GM19240 (cell line): Measurements from ENCODE around the gene ENSA.
"Not testable (repeated sequence)": the region's sequence is repeated elsewhere in the genome, so short reads cannot be mapped to it uniquely, and the experiment has no call there.

ENCODE experiments used
- DNase-seq: peaks from one replicate; pipeline ENCODE4 v3.0.0; 2011; ENCODE audit warnings: low spot score; ENCODE audit not compliant: insufficient read length

The ENSA gene

GRCh38 chr1:150622303-150622975, 7.0 kb downstream of the ENSA start:
- DNase-seq: no peak

DNA sequence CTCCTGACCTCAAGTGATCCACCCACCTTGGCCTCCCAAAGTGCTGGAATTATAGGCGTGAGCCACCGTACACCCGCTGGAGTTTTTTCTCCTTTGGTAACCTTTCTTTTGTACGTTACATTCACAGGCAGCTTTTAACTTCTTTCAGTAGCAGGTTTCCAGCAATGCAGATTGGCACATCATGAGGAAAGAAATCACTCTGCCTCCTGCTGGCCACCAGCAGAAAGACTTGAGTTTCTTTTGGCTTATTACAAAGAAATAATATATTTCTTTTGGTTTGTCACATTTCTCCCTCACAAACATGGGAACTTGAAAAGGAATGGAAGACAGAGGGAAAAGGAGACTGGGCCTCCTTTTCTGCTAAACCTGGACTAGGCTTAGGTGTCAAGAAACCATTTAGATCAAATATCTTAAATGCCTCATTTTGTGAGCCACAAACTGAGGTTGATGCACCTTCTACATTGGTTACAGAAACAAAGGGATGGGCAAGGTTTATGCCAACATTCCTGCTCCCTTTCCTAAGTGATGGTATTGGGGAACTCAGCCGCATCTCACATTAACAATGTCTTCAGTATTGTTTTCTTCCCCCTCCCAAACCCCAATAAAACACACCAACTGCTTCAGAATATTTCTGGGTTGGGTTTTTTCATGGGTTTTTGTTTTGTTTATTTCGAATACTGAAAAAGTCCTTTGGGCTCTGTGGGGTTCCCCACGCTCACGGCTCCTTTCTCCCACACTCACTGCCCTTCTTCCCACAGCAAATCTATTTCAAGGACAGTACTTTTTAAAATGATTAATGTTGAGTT, 7.7 kb downstream of the ENSA start:
- DNase-seq: no peak

- DNase-seq: no peak
These were observed 8.5 kb downstream of the ENSA start for GRCh38 chr1:150620919-150621318.

- DNase-seq: no peak
These were observed 9.6 kb downstream of the ENSA start for GRCh38 chr1:150619576-150620509.

DNA sequence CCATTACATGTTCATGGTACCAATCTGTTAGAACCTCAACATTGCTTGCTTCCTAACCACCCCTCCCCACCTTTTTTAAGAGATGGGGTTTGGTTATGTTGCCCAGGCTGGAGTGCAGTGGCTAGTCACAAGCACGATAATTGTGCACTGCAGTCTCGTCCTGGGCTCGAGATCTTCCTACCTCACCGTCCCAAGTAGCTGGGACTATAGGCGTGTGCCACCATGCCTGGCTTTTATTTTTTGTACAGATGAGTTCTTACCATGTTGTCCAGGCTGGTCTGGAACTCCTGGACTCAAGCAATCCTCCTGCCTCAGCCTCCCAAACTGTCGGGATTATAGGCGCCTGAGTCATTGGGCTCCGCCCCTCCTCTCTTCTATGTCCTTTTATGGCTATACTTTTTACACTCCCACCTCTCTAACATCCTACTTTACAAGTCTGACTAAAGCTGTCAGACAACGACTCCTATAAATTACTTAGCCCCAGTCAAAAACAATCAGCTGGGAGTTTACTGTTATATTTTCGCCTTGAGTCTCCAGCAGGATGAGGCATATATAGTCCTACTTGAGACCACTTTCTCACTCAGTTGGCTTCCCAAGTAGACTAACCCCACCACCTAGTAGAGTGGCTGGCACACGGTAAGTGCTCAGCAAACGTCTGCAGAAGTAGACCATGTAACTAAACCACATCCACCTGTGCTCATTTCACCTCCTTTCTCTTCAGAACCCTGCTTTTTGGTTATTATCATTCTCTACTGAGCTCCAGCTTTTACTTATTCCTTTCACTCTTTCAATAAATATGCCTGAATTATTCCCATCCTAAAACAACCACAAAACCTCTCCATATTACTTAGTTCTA, 13.8 kb downstream of the ENSA start:
- DNase-seq: no peak

DNA sequence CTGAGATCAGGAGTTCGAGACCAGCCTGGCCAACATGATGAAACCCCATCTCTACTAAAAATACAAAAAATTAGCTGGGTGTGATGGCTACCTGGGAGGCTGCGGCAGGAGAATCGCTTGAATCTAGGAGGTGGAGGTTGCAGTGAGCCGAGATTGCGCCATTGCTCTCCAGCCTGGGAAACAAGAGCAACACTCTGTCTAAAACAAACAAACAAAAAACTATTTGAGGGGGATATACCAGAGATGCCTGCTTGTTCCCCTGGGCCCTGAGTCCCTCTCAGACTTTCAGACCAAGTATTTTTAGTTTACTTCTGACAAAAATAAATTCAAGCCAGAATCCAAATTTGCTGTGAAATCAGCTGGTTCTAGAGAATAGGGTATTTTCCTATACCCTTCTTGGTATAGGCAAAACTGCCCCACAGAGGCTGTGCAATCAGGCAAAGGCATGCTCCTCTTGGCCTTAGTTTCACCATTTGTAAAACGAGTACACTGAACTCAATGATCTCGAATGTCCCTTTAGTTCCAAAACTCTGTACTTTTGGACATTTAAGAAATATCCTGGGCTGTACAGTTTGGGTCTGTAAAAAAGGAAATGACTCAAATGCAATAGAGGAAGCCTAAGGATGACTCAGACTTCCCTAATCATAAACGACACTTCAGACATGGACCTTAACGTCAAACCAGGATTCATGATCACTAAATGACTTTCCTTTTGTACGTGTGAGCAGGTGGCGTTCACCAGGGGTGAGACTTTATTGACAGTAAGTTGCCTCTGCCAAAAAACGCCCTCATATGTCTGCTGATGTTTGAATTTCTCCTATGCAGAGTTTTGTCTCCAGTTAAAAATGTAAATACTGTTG, 16.1 kb downstream of the ENSA start:
- DNase-seq: peak; percentile 17

DNA sequence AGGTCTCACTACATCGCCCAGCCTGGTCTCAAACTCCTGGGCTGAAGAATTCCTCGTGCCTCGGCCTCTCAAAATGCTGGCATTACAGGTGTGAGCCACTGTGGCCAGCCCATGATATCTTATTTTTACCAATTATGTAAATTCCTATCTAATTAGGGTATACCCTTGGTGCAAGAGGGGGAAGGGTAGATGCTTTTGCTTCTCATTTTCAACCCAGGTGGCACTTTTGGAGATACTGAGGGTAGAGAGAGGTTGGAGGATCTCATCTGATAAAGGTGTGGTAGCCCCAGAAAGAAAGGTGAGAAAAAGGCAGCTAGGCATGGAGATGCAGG, 17.4 kb downstream of the ENSA start:
- no peak for DNase-seq

- DNase-seq: no peak
These were observed 18.8 kb downstream of the ENSA start for GRCh38 chr1:150610576-150610975.

DNA sequence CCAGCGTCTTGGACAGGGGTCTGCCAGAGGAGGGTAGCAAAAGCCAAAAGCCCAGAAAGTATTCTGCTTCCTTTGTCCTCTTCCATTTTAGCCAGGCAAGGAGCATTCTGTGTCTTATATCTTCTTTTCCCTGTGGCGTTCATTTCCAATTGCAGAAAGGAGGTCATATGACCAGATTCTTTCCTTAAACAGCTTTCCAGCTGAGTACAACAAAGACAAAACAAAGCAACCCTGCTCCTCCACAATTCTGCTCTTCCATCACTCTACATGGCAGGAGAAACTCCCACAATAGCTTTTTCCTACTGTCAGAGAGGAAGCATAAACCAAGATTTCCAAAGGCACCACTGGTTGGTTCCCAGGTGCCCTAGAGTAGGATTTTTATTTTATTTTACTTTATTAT, 19.7 kb downstream of the ENSA start:
- DNase-seq: no peak

- DNase-seq: no peak
These were observed 22.8 kb downstream of the ENSA start for GRCh38 chr1:150606463-150607142.

DNA sequence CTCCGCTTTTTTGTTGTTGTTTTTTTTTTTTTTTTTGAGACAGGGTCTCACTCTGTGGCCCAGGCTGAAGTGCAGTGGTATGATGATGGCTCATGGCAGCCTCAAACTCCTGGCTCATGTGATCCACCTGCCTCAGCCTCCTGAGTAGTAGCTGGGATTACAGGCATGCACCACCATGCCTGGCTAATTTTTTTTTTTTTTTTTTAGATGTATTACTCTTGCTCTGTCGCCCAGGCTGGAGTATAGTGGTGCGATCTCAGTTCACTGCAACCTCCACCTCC, 24.0 kb downstream of the ENSA start:
- not testable (repeated sequence) for DNase-seq

DNA sequence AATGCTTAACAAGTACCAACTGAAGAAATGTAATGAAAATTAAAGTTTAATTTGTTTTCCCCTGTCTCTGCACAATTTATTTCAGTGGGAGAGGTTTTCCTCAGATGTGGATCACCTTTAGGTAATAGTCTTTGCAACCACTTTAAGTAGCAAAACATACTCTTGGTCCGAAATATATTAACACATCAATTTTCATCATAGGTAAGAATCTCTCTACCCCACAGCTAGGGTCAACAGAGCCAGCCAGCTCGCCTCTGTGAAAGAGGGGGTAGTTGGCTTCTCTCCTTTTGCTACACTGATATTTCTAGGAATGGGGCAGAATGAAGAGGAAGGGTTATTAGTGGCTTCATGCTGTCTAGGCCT, 25.2 kb downstream of the ENSA start:
- DNase-seq: no peak

DNA sequence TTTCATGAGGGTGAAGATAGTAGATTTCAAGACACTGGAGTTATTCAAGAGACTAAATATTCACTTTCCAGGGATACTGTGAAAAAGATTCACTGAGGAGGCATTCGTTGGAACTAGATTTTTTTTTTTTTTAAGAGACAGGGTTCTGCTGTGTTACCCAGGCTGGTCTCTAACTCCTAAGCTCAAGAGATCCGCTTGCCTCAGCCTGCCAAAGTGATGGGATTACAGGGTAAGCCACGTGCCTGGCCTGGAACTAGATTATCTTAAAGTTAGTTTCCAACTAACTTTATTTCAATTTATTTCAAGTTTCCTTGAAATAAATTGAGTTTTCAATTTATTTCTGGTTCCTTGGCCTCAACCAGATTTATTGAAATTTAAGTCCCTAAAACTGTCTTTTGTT, 25.7 kb downstream of the ENSA start:
- no peak for DNase-seq

- DNase-seq: not testable (repeated sequence)
These were observed 27.0 kb downstream of the ENSA start for GRCh38 chr1:150602372-150602771.

DNA sequence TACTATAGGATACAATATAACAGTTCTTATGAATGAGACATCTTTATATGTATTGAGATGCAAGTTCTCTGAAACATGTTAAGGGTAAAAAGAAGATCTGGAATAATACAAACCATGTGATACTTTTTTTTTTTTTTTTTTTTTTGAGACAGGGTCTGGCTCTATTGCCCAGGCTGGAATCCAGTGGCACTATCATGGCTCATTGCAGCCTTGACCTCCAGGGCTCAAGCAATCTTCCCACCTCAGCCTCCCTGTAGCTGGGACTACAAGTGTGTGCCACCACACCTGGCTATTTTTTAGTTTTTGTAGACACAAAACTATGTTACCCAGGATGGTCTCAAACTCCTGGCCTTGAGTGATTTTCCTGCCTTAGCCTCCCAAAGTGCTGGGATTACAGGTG, 27.9 kb downstream of the ENSA start:
- DNase-seq: no peak

DNA sequence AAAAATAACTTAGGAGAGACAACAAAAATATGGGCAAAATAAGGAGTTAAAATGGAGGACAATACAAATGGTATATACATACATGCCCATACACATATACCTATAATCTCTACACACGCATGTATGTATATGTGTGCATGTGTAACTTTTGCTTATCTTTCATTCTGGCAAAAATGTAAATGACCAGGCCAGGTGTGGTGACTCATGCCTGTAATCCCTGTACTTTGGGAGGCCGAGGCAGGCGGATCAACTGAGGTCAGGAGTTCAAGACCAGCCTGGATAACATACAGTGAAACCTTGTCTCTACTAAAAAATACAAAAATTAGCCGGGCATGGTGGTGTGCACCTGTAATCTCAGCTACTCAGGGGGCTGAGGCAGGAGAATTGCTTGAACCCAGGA, 31.1 kb downstream of the ENSA start:
- DNase-seq: not testable (repeated sequence)

DNA sequence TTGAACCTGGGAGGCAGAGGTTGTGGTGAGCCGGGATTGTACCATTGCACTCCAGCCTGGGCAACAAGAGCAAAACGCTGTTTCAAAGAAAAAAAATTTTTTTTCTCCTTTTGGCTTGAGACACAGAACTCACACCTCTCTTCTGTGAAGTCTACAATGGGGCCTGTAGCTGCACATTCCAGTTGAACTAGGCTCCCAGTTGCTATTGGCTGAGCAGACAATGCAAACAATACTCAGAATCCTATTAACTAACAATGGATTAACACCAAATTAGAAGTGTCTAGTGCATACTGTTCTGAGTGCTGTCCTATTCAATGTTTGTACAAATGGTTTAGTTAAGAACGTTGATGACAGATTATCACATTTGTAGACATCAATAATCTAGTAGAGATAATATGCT, 32.4 kb downstream of the ENSA start:
- no peak for DNase-seq

DNA sequence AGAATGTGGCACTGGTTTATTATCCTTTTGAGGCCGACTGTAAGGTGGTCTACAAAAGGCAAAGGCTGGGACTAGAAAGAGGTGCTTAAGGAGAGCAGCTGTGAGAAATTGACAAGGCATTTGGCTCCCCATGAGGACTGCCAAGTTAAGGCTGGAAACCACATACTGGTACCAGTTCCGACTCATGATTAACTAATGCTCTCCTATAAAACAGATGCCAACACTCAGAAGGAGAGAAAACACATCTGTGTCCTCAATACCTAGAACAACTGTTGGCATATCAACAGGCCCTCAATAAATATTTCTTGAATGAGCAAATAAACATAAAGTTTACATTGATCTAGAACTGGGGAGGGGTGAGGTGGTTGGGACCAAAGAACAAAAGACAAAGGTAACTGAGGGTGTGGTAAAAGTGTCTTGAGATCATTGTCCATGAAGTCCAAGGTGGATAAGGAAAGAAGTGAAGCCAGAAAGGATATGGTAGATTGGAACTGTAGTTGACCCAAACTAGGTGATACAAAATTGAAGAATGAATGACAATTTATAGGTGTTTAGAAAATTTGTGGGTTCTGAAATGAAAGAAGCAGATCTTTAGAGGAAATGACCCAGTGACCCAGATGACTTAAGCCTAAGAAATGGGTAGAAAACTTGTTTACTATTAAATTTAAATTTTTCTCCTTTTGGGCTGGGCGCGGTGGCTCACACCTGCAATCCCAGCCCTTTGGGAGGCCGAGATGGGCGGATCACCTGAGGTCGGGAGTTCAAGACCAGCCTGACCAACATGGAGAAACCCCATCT, 33.1 kb downstream of the ENSA start:
- DNase-seq: no peak

DNA sequence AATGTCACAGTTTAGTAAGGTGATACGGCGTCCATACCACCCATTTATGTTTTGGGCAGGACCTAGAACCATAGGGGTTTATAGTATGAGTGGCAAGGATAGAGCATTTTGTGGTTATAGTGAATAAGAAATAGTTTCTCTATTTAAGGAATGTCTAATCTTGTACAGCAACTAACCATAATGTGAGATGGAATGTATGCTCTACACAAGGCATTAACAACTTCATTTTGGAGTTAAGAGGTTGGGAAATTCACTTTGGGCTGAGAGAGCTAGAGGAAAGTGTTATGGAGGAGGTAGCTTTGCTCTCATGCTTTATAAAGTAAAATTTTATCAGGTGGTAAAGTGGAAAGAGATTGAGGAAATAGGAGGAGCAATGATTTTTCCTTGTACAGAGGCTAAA, 47.0 kb downstream of the ENSA start:
- no peak for DNase-seq
